Limb (tissue), 2 donors: Measurements from ENCODE around the gene GRHL3.

ENCODE experiments used
- DNase-seq, 2 donors: peaks; one replicate each; pipeline ENCODE4 v3.0.0-alpha.2; 2016; ENCODE audit errors: extremely low spot score in 2 of 2

The GRHL3 gene

DNA sequence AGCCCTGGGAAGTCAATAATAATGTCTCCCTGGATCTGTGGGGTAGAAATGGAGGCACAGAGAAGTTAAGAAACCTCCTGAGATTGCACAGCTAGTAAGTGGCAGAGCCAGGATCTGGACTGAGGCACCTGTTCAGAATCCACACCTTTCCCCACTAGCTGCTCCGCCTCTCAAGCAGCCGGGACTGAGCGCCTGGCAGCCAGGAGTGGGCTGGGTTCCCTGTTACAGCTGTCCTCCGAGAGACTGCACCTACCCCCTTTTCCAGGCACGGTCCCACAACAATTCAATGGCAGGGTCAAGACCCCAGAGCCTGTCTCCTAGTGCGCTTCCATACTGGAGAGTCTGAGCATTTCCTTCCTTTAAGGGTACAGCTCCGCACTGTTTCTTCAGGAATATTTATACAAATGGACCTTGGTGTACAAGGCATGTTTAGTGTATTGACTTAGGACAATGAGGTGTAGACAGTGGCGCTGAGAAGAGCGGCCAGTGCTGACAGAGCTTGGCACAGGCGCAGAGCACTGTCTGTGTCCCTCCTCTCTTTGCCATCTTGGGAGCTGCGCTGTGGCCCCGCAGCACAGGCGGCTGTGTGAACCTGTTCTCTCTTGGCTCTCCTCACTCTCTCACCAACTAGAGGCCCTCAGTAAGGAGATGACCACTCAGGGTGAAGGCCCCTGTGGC, 24.4 kb downstream of the GRHL3 start:
- no peak for DNase-seq

DNA sequence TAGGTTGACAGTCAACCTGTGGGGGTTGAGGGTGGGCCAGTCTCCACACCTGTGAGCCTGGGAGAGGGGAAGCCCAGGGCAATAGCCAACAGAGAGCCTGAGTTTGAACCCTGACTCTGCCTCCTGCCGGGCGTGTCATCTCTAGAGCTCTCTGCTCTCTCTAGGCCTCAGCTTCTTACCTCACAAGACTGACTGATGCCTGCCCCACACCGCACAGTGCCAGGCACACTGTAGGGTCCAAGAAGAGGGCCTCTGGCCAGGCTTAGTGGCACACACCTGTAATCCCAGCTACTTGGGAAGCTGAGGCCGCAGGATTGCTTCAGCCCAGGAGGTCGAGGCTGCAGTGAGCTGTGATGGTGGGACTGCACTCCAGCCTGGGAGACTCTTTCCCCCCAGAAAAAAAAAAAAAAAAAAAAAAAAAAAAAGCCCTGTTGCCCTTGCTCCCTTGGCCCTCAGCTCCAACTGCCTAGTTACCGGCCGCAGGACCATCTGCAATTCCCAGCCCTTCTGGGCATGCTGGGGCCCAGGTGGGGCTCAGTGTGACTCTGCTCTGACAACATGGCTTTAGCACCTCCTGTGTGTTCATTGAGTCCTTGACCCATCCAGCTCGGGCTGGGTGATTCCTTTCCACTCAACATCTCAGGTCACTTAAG, 25.1 kb downstream of the GRHL3 start:
- DNase-seq, result no peak

DNA sequence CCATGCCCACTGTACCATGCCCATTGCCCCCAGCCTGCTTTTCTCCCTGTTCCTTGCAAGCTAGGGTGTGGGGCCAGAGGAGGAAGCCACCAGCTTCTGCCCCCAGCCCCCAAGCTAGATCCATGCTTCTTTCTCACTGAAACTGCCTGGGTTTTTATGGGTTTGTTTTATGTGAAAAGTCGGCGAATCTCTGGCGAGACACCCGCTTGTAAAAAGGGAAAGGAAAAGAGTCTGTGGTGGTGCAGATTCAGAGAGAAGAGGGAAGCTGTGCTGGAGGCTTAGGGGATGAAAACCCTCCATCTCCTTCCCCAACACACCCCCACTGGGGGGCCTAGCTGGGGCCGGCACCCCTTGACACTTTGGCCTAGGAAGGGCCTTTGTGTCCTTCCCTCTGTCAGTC, 26.2 kb downstream of the GRHL3 start:
- no peak for DNase-seq

DNA sequence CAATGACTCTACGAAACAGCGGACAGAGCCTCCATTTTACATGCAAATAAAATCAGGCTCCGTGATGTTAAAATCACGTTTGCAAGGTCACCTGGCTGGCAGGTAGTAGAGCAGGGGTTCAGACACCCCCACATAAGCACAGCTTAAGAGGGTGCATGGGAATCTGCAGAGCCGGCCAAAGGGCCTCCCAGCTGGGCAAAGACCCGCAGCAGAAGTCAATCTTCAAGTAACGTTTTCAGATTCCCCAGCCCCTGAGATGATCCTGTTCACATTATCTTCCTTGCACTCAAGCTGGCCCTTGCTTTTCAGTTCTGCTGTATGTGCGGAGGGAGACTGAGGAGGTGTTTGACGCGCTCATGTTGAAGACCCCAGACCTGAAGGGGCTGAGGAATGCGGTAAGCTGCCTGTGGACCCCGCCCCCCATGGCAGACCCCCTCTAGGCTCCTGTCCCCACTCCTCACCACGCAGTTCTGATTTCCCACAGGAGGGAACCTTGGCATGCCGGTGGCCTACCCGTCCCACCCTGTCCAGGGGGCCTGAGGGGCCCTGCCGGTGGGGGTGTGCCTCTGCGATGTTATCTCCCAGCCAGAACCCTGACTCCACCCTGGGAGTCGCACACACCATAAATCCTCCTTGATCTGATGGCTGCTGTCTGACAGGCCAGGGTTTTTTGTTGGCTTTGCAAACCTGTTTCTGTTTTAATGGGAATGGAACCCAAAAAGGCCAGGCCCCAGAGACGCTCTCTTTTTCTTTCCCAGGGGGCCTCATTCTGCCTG, 28.2 kb downstream of the GRHL3 start:
- DNase-seq, result no peak

DNA sequence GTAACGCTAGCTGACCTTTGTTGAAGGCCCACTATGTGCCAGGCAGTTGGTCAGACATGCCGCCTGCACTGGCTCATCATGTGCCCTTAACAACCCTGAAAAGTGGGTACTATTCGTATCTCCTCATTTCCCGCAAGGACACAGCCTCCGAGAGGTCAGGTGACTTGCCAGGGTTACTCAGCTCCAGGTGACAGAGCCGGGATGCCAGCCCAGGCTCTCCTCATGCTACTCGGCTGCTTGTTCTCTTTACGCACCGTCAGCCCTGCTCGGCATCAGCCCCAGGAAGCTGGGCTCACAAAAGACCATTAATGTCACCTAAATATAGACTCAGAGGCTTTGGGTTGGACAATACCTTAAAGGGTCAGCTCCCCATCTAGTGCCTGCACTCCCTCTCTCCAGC, 29.0 kb downstream of the GRHL3 start:
- no peak for DNase-seq

DNA sequence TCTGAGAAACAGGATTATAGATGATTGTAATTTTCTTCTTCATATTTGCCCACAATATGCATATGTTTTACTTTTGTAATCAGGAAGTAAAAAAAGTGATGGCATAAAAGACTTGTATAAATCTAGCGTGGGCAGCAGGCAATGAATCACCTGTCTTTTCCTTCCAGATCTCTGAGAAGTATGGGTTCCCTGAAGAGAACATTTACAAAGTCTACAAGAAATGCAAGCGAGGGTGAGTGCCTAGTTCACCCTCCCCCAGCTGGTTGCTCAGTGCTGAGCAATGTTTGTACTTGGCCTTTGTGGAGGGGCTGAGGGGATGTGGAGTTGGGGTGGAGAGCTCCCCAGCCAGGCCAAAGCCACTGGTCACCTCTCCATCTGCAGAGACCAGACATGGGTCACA, 30.7 kb downstream of the GRHL3 start:
- no peak for DNase-seq

DNA sequence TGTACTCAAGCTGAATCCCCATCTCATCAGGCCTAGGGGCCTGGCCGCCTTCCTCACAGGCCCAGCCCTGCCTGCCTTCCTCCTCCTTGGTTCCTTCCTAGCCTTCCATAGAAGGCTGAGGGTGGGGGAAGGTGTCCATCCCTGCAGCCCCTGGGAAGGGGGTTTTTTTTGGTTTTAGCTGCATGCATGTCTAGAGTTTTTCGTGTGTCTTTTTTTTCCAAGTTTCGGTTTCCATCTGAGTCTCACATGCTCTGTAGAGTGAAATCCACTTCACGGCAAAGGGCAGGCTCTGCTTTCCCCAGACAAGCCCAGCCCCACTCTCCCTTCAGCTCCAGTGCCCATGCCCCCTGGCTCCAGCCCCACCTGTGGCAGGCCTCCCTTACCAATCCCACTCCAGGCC, 32.1 kb downstream of the GRHL3 start:
- no peak for DNase-seq

DNA sequence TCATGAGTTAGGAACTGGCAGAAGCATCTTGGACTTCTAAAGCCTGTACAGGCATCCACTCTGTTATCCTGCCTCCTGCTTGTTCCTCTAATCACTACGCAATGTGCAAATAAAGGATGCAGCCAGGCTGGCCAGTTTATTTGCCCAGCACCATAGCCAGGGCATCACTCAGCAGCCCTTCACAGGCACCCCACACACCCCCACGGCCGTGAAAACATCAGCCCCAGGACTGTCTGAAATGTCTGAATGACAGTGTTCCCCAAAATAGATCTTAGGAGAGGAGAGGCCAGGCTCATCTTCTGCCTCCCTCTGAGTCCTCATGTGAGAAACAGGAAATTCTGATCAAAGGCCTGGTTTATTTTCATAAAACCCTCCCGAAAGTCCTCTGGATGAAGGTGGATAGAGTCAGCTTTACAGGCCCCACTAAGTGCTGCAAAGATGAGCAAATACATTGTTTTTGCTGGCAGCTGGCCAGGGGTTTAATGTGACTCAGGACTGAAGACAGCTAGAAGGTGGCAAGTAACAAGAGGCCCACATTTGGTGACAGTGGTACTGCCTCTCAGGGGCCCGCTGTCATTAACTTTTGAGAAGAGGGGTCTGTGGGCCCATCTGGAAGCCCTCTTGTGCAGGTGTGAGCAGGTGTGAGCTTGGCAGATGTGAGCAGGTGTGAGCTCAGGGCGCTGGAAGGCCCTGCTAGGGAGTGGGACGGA, 32.9 kb downstream of the GRHL3 start:
- DNase-seq, result no peak

DNA sequence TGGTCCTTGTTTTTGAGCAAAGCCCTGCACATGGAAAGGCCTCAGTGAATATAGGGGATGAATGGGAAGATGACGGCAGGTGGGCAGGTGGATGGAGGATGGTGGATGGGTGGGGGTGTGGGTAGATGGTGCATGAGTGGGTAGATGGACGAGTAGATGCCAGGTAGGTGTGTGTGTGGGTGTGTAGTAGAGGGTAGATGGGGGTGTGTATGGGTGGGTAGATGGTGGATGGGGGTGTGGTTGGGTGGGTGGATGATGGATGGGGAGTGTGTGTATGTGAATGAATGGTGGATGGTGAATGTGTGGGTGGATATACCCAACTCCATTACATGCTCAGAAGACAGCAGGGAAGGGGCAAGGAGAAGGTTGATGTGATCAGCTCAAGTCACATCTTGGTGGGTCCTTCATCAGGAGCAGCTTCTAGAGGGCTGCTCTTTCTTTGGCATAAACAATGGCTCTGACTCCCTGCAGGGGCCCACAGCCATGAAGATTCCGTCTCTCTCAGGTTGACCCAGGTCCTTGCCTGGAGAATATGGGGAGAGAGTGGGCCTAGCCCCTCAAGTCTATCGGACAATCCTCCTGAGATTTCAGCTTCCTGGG, 34.2 kb downstream of the GRHL3 start:
- DNase-seq, result no peak

DNA sequence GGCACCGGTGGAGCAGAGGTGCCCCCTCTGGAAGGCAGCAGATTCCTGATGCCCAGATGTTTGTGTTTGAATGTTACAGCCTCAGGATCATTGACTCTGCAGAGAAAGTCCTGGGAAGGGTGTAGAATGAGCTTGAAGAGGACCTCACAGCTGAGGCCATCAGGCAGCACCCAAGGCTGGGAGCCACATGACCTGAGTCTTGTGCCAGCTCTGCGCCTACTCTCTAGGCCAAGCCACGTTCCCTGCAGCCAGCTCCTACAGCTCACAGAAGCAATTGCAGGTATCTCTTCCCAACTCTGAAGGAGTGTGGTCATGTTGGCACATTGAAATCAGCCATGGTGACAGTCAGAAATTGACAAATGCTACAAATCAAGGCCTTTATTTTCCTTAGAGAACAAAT, 36.3 kb downstream of the GRHL3 start:
- DNase-seq, result no peak

DNA sequence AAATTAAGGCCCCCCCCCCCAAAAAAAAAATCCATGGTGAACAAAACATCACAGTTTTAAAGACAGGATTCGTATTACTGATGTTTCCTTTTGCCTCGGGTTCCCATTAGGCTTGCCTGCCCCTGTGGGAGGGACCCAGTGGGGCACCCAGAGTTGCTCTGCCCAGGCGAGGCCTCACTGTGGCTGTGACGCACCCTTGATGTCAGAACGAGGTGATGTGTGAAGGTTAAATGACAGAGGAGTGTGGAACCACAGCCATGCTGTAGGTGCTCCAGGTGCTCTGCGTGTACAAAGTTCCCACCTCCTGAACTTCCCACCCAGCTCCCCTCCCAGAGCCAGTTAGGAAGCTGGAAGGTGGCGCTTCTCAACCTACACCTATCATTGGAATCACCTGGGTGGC, 37.9 kb downstream of the GRHL3 start:
- DNase-seq, result no peak

DNA sequence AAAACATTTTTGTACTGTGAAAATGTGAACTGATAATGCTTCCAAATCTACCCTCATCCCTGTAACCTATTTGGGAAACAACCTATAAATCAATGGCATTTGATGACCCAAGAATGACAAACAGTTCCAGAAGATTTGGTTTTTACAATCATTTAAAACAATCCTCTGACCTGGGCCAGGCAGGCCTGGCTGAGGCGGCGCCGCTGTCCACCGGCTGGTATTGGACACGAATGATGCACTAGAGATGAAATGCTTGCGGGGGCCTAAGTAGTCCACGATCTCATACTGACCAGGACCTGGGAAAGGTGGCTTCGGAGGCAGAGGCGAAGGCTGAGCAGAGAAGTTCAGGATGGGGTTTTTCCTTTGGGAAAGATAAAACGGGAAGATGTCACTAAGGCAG, 41.5 kb downstream of the GRHL3 start:
- DNase-seq, result no peak

DNA sequence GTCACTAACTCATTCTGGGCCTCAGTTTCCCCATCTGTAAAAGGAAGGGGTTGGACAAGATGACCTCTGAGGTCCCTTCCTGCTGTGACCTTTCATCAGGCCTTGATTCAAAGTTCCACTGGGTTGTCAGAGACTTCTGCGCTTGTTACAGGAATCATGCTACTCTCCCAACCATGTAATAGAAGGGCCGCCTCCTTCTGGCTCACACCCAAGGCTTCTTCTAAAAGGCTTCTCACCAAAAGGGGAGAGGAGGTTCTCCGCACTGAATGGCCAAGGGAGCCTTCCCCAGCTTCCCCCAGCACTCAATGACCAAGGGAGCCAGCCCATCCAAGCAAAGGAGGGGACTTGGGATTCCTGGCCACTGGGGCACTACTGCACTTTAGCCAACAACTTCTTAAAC, 42.7 kb downstream of the GRHL3 start:
- no peak for DNase-seq

DNA sequence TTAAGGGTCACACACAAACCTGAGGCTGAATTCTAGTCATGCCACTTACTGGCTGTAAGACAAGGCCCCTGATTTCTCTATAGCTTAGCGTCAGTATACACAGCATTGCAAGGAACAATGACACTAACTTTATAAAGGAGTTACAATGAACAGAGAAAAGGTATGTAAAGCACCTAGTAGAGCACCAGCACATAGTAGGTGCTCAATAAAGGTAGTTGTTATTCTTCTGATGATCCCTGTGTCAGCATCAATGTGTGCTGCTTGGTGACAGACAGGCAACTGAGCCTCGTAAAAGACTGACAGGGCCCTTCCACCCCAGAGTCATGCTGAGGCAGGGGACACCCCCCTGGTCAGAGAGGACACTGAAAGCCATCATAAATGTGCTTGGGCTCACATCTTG, 43.2 kb downstream of the GRHL3 start:
- DNase-seq, result no peak

DNA sequence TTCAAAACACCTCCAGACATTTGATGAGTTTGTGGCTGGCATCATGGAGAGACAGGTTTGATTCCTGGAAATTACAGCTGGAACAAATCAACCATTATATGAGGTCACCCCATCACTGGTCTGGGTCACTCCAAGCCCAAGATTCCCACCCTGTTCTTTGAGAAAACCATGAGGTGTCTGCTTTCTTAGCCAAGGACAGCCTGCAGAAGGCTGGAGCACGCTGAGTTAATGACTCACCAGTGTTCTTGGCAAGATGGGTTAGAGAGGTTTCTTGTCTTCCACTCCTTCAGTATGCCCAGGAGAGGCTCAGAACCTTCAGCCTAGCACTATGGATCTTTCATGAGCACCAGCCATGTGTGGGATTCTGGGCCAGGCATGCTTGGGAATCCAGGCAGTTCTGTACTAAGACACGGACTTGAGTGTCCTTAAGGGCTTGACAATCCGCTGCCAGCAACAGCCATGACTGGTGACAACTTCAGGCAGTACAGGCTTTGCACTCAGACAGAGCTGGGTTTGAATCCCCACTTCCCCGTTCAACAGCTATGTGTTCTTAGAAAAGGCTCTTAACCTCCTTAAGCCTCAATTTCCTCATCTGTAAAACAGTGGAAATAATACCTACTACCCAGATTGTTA, 43.9 kb downstream of the GRHL3 start:
- no peak for DNase-seq

DNA sequence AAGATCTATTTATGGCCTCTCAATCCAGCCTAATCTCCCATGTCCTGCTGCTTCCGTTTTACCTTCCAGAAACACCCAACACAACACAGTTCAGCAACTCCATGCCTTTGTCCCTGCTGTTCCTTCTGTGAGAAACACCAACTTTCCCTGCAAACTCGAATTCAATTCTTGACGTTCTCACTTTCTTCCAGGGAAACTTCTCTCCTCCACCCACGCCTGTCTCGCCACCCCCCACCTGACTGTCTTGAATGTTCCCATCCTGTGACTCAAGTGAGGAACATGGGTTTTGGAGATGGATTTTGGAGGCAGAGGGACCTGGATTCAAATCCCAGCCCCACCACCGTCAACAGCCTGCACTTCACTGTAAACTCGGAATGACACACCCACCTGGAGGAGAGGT, 44.8 kb downstream of the GRHL3 start:
- no peak for DNase-seq

DNA sequence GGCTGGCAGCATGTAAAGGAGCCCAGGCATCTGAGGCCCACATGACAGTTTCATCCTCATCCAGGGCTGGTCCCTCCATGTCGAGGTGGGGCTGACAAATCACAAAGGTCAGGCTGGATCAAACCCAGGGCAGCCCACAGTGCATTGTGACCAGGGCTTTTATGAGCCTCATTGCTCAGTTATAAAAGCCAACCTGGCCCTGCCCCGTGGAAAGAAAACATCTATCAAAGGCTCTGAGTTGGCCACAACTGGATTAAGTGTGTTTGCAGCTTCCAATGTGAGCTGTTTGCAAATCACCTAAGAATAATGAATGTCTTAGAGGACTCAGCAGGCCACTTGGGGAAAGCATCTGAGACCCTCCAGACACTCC, 45.4 kb downstream of the GRHL3 start:
- DNase-seq, result no peak

DNA sequence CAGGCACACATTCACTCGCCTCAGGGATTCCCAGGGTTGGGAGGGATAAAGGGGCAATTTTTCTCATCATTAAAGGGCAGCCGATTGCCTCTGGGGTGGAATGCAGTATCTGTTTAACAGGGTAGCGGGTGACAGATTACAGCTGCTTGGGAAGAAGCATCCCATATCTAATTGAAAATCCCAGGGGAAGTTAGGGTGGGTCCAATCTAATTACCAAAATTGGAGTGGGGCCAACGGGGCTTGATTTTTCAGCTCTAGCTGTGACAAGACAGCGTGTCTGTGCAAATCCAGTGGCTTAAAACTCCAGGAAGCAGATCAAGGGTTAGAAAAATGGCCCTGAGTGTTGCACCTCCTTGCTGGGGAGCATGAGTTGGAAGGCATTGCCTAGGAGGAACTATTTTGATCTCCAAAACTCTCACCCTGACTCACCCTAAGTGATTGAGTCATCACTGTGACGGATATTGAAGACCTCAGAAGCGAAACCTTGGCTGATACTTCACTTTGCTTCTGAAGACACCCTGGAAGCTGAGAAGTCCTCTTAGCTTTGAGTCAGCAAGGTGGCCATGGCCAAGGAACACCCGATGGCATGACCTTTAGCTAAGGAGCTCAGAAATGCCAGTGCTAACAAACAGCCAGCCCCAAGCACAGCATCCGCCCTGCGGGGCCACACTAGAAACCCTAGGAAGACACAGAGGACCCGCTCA, 46.0 kb downstream of the GRHL3 start:
- DNase-seq, result no peak

DNA sequence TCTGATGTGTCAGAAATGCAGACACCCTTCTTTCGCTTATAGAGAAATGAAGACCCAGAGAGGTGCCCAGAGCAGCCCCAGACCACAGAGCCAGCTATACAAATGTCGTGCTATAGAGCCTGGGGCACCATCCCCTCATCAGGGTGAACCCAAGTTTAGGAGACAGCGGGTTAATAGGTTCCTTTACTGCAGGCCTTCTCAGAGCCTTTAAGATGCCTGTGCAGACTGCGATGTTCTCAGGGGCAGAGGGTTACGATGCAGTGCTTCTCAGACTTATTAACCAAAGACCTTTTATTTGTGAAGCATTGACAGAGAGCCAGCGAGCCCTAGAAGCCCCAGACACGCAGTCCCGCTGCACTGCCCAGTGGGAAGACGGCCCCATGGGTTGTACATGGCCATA, 47.5 kb downstream of the GRHL3 start:
- no peak for DNase-seq

DNA sequence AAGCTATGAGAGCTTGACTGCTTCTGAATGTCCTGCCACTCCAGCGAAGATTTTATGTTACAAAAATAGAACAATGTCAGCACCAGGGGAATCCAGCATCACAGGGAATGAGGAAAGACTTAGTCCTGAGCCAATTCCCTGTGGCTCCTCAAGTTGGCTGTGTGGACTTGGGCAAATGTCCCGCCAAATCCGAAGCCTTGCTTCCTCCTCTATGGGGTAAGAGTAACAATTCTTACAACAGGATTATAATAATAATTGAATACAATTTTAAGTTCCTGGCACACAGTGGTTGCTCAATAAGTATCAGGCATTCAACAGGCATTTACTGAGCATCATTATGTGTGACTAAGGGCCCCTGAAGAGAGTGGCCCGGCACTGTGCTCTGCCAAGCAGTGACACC, 50.0 kb downstream of the GRHL3 start:
- no peak for DNase-seq

DNA sequence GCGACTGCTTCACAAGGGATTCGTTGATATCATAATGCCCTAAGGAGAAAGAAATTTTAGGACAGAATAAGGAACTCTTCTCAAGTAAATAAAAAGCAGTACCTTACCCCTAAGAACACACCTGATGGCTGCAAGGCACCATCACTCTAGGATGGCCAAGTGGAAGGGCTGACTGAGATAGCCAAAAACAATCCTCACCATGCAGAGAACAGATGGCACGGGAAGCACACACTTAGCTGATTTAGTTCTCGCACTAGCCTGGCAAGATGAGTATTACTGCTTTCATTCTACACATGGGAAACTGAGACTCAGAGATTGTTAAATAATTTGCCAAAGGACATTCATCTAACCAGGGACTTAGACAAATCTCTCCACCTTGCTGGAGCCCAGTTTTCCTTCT, 50.6 kb downstream of the GRHL3 start:
- DNase-seq, result no peak
